Urinary bladder (tissue), 4 donors: ENCODE results near the gene HYLS1. TPM values are rescaled to one million over a fixed set of nuclear protein-coding genes. Genes with fewer than 3 reads are reported as not detected.

ENCODE experiments used
- DNase-seq: peaks from one replicate; pipeline ENCODE4 v3.0.0-alpha.2; 2015; ENCODE audit errors: extremely low spot score
- H3K27ac ChIP-seq: one replicate; pipeline ENCODE4 v1.5.1; 2013; ENCODE audit warnings: low read depth, mild to moderate bottlenecking, moderate library complexity
- H3K36me3 ChIP-seq: one replicate; pipeline ENCODE4 v1.6.1; 2013; ENCODE audit warnings: mild to moderate bottlenecking, moderate library complexity; ENCODE audit not compliant: insufficient read depth
- H3K4me1 ChIP-seq: one replicate; pipeline ENCODE4 v1.6.1; 2013; ENCODE audit warnings: mild to moderate bottlenecking, moderate library complexity; ENCODE audit not compliant: insufficient read depth
- H3K4me3 ChIP-seq: one replicate; pipeline ENCODE4 v1.5.1; 2013; ENCODE audit warnings: low read depth, low read length
- WGBS: extraction: QIAGEN DNeasy Blood & Tissue Kit; methylation state at CpG from one replicate; pipeline ENCODE4 v1.1.7; 2013; 5-methylcytosine and 5-hydroxymethylcytosine counted together
- polyA plus RNA-seq: library from polyadenylated mRNA; stranded (reverse); fragments of 200-250 nt; gene quantifications from one replicate; pipeline ENCODE4 v1.2.3, GENCODE V29; 2013
- total RNA-seq: library from RNA; depleted of rRNA; stranded (reverse); fragments of >200 nt; gene quantifications from one replicate; pipeline ENCODE4 v1.2.3, GENCODE V29; 2014
- donor health status: healthy with polysubstance abuse.
- donor health status: healthy.

Gene HYLS1
- total and polyA plus RNA-seq, 2 donors = 3.4 to 11.8 TPM

GRCh38 chr11:125918140-125918840 is 30.8 kb downstream of the HYLS1 start:
- 82% methylated on average over 13 of the region's 13 CpGs for WGBS
- Histone ChIP-seq H3K4me3 (no peak overlapping the region), H3K4me1 (no peaks in the 10 kb centered on the region), H3K36me3 (no peaks in the 10 kb centered on the region), H3K27ac (no peak overlapping the region)
- no peak for DNase-seq

- H3K36me3 ChIP-seq = no peaks in the 10 kb centered on the region
- DNase-seq = no peak
- no peaks in the 10 kb centered on the region for H3K4me1 ChIP-seq
- H3K4me3 ChIP-seq = no peak overlapping the region
- no peak overlapping the region for H3K27ac ChIP-seq
- WGBS = 86% methylated on average over 9 of the region's 9 CpGs
Observed at GRCh38 chr11:125921042-125921441, 33.6 kb downstream of the HYLS1 start.

GRCh38 chr11:125922156-125922555 is 34.7 kb downstream of the HYLS1 start:
- Histone ChIP-seq H3K4me1 (no peaks in the 10 kb centered on the region), H3K36me3 (no peaks in the 10 kb centered on the region), H3K4me3 (no peak overlapping the region), H3K27ac (no peak overlapping the region)
- no peak for DNase-seq
- WGBS = 74% methylated on average over 3 of the region's 3 CpGs

GRCh38 chr11:125923012-125923579 is 35.6 kb downstream of the HYLS1 start:
- no peak for DNase-seq
- Histone ChIP-seq H3K36me3 (no peaks in the 10 kb centered on the region), H3K27ac (no peak overlapping the region), H3K4me1 (no peaks in the 10 kb centered on the region), H3K4me3 (no peak overlapping the region)
- WGBS = 7% methylated on average over 8 of the region's 8 CpGs

GRCh38 chr11:125923633-125924032 is 36.2 kb downstream of the HYLS1 start:
- DNase-seq = no peak
- Histone ChIP-seq H3K4me3 (no peak overlapping the region), H3K27ac (no peak overlapping the region), H3K4me1 (no peaks in the 10 kb centered on the region), H3K36me3 (no peaks in the 10 kb centered on the region)
- 95% methylated on average over 8 of the region's 8 CpGs for WGBS

GRCh38 chr11:125924384-125925007 is 37.0 kb downstream of the HYLS1 start:
- Histone ChIP-seq H3K36me3 (no peaks in the 10 kb centered on the region), H3K27ac (no peak overlapping the region), H3K4me1 (no peaks in the 10 kb centered on the region), H3K4me3 (no peak overlapping the region)
- DNase-seq = no peak
- WGBS = 92% methylated on average over 9 of the region's 9 CpGs

- H3K36me3 ChIP-seq = no peaks in the 10 kb centered on the region
- no peak overlapping the region for H3K4me3 ChIP-seq
- no peak overlapping the region for H3K27ac ChIP-seq
- no peaks in the 10 kb centered on the region for H3K4me1 ChIP-seq
- DNase-seq = no peak
- 54% methylated on average over 6 of the region's 6 CpGs for WGBS
Observed at GRCh38 chr11:125925247-125925740, 37.8 kb downstream of the HYLS1 start.

DNA sequence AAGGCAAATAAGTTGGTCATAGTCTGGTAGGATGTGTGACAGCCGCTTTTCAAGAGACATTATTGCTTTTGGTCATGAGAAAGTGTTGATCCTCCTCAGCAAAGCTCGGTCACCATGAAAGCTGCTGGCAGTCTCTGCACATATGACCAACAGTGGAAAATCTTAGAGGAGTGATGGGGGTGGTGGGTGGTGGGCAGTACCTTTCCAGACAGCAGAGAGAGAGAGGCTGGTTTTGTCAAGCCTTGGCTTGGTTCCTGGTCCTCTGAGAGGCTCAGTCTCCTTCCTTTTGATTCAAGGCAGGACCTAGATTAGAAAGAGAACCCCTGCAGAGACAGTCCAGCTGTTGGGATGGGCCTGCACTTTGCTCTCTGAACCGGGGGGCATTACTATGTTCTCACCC is 38.3 kb downstream of the HYLS1 start:
- H3K36me3 ChIP-seq = no peaks in the 10 kb centered on the region
- H3K4me3 ChIP-seq = no peak overlapping the region
- H3K27ac ChIP-seq = no peak overlapping the region
- 65% methylated on average over 3 of the region's 3 CpGs for WGBS
- no peak for DNase-seq
- no peaks in the 10 kb centered on the region for H3K4me1 ChIP-seq

DNA sequence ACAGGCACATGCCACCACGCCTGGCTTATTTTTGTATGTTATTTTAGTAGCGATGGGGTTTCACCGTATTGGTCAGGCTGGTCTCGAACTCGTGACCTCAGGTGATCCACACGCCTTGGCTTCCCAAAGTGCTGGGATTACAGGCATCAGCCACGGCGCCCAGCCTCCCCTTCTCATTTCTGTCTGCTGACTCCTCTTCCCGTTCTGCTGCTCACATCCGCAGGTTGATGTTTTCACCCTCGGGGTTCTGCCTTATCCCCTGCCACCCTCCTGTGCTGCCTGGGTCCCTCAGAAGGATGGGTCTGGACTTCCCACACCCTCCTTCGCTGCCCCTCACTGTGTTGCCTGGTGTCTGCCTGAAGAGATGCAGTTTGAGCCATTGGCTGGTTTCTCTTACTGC is 39.2 kb downstream of the HYLS1 start:
- no peak for DNase-seq
- no peak overlapping the region for H3K4me3 ChIP-seq
- H3K4me1 ChIP-seq = no peaks in the 10 kb centered on the region
- 93% methylated on average over 12 of the region's 12 CpGs for WGBS
- H3K36me3 ChIP-seq = no peaks in the 10 kb centered on the region
- no peak overlapping the region for H3K27ac ChIP-seq

DNA sequence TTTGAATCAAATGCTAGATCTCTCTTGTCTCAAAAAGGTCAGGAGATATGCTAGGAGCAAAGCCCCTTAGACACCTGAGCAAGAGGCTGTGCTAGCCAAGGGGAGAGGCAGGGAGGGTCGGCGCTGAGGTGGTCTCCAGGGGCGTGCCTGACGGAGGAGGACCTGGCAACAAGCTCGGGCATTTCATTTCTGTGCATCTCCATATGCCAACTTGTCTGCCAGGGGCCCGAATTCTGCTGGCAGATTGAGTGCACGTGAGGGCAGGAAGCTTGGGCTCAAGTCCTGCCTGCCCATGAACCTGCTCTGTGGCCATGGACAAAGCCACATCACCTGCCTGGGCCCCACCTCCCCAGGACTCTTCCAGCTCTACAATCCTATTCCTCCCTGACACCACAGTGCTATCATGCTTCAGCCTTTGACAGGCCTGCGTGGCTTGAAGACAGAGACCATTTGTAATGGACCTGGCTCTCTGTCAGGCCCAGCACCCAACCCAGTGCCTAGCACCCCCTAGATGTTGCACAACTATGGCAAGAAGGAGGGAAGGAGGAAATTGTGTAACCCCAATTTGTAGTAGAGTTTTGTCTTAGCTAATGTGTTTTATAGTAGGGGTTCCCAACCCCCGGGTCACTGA is 42.1 kb downstream of the HYLS1 start:
- WGBS = 81% methylated on average over 9 of the region's 9 CpGs
- Histone ChIP-seq H3K27ac (no peak overlapping the region), H3K36me3 (no peaks in the 10 kb centered on the region), H3K4me3 (no peak overlapping the region), H3K4me1 (no peaks in the 10 kb centered on the region)
- DNase-seq = no peak

- Histone ChIP-seq H3K27ac (no peak overlapping the region), H3K4me1 (no peaks in the 10 kb centered on the region), H3K36me3 (no peaks in the 10 kb centered on the region), H3K4me3 (no peak overlapping the region)
- DNase-seq = no peak
- 89% methylated on average over 11 of the region's 11 CpGs for WGBS
Observed at GRCh38 chr11:125930076-125930450, 42.6 kb downstream of the HYLS1 start.

- H3K36me3 ChIP-seq = no peaks in the 10 kb centered on the region
- 69% methylated on average over 3 of the region's 3 CpGs for WGBS
- no peak overlapping the region for H3K4me3 ChIP-seq
- H3K27ac ChIP-seq = no peak overlapping the region
- no peaks in the 10 kb centered on the region for H3K4me1 ChIP-seq
- no peak for DNase-seq
Observed at GRCh38 chr11:125931116-125931515, 43.6 kb downstream of the HYLS1 start.

GRCh38 chr11:125931668-125932067 is 44.2 kb downstream of the HYLS1 start:
- H3K27ac ChIP-seq = no peak overlapping the region
- 42% methylated on average over 6 of the region's 6 CpGs for WGBS
- no peaks in the 10 kb centered on the region for H3K4me1 ChIP-seq
- H3K4me3 ChIP-seq = no peak overlapping the region
- H3K36me3 ChIP-seq = no peaks in the 10 kb centered on the region
- DNase-seq = peak; percentile 60

- DNase-seq = no peak
- WGBS = 82% methylated on average over 9 of the region's 9 CpGs
- no peak overlapping the region for H3K27ac ChIP-seq
- H3K4me1 ChIP-seq = no peaks in the 10 kb centered on the region
- H3K4me3 ChIP-seq = no peak overlapping the region
- no peaks in the 10 kb centered on the region for H3K36me3 ChIP-seq
Observed at GRCh38 chr11:125932301-125932700, 44.8 kb downstream of the HYLS1 start.
